Epithelial cell of esophagus (primary cell): ENCODE measurements around the gene NCKAP5L.

Experiments
- DNase-seq: peaks from one replicate; pipeline ENCODE4 v3.0.0; 2010; ENCODE audit warnings: low read depth
- H3K4me3 ChIP-seq: 2 replicates; pipeline ENCODE4 v1.5.1; 2011; ENCODE audit warnings: mild to moderate bottlenecking, low read length, control low read depth
- CTCF ChIP-seq: IDR thresholded peaks from 2 replicates; pipeline ENCODE4 v1.5.1; 2011; ENCODE audit warnings: low read depth, mild to moderate bottlenecking, low read length, control low read depth, inconsistent platforms; ENCODE audit not compliant: insufficient read depth; ENCODE audit errors: missing control alignments

The NCKAP5L gene, protein sequence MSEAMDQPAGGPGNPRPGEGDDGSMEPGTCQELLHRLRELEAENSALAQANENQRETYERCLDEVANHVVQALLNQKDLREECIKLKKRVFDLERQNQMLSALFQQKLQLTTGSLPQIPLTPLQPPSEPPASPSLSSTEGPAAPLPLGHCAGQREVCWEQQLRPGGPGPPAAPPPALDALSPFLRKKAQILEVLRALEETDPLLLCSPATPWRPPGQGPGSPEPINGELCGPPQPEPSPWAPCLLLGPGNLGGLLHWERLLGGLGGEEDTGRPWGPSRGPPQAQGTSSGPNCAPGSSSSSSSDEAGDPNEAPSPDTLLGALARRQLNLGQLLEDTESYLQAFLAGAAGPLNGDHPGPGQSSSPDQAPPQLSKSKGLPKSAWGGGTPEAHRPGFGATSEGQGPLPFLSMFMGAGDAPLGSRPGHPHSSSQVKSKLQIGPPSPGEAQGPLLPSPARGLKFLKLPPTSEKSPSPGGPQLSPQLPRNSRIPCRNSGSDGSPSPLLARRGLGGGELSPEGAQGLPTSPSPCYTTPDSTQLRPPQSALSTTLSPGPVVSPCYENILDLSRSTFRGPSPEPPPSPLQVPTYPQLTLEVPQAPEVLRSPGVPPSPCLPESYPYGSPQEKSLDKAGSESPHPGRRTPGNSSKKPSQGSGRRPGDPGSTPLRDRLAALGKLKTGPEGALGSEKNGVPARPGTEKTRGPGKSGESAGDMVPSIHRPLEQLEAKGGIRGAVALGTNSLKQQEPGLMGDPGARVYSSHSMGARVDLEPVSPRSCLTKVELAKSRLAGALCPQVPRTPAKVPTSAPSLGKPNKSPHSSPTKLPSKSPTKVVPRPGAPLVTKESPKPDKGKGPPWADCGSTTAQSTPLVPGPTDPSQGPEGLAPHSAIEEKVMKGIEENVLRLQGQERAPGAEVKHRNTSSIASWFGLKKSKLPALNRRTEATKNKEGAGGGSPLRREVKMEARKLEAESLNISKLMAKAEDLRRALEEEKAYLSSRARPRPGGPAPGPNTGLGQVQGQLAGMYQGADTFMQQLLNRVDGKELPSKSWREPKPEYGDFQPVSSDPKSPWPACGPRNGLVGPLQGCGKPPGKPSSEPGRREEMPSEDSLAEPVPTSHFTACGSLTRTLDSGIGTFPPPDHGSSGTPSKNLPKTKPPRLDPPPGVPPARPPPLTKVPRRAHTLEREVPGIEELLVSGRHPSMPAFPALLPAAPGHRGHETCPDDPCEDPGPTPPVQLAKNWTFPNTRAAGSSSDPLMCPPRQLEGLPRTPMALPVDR (N-terminal part only)

DNA sequence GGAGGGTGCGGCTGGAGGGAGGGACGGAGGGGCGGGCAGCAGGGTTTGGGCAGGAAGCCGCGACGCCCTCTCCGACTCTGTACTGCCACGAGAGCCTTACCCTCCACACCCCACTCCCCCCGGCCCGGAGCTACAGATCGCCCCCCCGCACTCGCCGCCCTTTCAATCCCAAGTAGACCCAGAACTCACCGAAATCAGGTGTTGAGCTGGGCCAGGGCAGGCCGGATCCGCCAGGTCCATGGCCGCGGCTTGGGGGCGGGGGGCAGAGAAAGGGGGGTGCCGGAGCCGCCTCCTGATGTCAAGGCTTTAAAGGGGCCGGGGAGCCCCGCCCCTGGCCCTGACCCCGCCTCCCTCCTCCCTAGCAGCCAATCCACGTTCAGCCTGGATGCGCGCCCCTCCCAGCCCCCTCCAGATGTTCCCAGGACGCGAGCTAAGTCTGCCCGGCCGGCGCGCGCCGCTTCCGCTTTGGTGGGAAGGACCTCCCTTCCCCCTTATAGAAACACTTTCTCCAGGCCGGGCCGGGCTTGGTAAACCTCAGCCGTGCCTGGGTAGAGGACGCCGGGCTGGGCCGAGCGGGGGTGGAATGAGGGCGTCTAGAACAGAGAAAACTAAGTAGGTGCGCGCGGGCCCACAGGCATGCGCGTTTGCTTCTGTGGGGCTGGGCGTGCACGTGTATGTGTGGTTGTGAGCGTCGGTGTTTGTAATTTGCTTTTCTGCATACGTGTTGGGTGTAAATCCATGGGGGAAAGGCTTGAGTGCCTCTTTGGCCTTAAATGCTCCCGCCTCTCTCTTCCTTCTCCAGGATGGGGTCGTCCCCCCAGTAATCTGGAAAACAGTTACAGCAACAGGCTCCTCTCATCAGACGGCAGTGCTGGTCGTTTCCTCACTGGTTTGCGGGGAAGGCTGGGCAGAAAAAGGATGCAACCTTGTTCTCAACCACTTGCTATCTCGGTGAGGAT lies at the start of gene NCKAP5L:
Gene NCKAP5L (minus strand): TSS at position 281 of the 959 bp plus-strand sequence. CDS start 24,369 bp downstream, outside the sequence.
- H3K4me3 ChIP-seq = peak within 1 kb of the TSS; percentile 67
- TF ChIP-seq CTCF = no peak
- peak; percentile 97 for DNase-seq

DNA sequence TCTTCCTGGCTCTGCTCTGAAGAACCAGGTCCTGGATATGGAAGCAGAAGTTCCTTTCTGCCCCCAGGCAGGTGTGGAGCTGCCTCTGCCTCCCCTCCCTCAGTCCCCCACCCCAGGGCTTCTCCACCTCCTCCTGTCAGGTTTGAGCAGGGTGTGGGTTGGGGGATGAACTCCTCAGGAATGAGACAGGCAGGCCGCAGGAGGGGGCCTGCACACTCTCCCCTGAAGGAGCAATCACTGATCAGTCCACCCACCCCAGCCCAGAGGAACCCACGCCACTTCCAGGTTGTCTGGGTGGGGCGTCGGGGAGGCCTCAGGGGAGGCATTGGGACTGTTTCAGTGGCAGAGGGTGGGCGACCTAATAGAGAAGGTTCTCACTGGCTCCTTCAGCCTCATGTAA lies 48.9 kb upstream of the NCKAP5L start:
- TF ChIP-seq CTCF = no peak
- DNase-seq = no peak

DNA sequence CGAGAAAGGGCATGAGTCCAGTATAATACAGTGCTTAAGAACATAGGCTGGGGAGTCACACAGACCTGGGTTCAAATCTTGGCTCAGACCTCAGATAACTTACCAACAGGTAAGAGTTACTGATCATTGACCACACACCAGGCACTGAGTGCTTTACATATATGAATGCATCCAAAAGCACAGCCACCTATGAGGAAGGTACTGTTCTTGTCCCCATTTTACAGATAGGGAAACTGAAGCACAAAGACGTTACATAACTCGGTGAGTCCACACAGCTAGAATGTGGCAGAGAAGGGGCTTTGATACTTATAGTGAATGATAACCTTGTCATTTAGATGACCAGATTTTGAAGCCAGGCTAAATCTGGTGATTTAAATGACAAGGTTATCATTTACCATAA lies 47.9 kb upstream of the NCKAP5L start:
- no peak for TF ChIP-seq CTCF
- no peak for DNase-seq
- no peak overlapping the region for H3K4me3 ChIP-seq

More for the DNA sequence above, 48.9 kb upstream of the NCKAP5L start:
- no peak overlapping the region for H3K4me3 ChIP-seq

GRCh38 chr12:49875115-49875720 lies 47.0 kb upstream of the NCKAP5L start:
- H3K4me3 ChIP-seq = no peak overlapping the region
- no peak for TF ChIP-seq CTCF

DNA sequence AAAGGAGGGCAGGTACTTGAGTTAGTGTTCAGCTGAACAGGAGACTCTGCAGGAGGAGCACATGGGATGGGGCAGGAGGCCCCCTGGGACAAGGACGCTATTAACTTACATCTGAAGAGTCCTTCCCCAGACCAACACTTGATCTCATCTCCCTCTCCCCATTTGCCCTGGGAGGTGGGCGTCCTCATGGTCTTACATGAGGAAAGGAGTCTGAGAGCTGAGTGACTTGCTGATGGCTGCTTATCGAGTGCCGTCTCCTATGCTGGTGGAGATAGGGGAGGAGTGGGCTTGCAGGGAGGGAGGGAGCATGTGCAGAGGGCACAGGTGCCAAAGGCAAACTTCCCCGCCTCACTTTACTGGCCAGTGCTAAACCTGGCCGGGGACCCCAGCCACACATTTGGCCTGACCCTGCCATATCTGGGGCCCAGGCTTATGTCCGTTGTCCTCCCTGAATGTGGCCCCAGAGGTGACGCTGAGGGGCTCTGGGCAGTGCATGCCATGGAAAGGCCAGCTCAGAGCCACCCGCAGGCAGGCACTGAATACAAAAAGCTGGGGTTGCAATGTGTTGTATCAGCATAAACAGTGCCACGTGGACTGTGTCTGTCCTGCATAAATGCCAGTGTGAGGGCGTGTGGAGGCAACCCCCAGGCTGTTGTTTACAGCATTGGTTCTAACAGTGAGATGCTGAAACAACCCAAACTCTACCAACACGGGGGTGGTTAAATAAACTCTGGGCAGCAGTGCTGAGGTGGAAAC lies 46.1 kb upstream of the NCKAP5L start:
- H3K4me3 ChIP-seq = no peak overlapping the region
- TF ChIP-seq CTCF = no peak
- DNase-seq = no peak

More at GRCh38 chr12:49875115-49875720, 47.0 kb upstream of the NCKAP5L start:
- DNase-seq = no peak
